Astrocyte of the spinal cord (primary cell): Measurements from ENCODE around the gene GTF3C2.
A peak's percentile ranks its signal among the peaks of the same experiment; 100 is the strongest.

Experiments
- DNase-seq: peaks from one replicate; pipeline ENCODE4 v3.0.0; 2011; ENCODE audit warnings: low read depth, low spot score
- H3K4me3 ChIP-seq: 2 replicates; pipeline ENCODE4 v1.5.1; 2011; ENCODE audit warnings: low read depth, mild to moderate bottlenecking, low read length, moderate library complexity
- CTCF ChIP-seq: IDR thresholded peaks from 2 replicates; pipeline ENCODE4 v1.5.1; 2012; ENCODE audit warnings: low read depth, mild to moderate bottlenecking, low read length, inconsistent platforms
- in situ Hi-C: cut with HindIII; loops from 2 replicates; pipeline ENCODE4 v1.10.0; 2017; ENCODE audit warnings: low sequenced_read_pairs

GTF3C2 gene

GRCh38 chr2:27356382-27357181, at the start of gene GTF3C2:
TSS of gene GTF3C2 (minus strand) at chr2:27356764. CDS start at chr2:27343554, 13,210 bp downstream.
- in situ Hi-C loops: no loop called here
- peak; percentile 98 for DNase-seq
- TF ChIP-seq CTCF: no peak
- H3K4me3 ChIP-seq: peak within 1 kb of the TSS; percentile 59

GRCh38 chr2:27400348-27401135, 44.0 kb upstream of the GTF3C2 start:
- in situ Hi-C loops: no loop called here
- no peak overlapping the region for H3K4me3 ChIP-seq
- no peak for TF ChIP-seq CTCF
- peak; percentile 59 for DNase-seq

GRCh38 chr2:27398962-27399361, 42.4 kb upstream of the GTF3C2 start:
- in situ Hi-C loops: no loop called here
- no peak for DNase-seq
- H3K4me3 ChIP-seq: no peak overlapping the region
- TF ChIP-seq CTCF: no peak

- in situ Hi-C loops: no loop called here
- H3K4me3 ChIP-seq: no peak overlapping the region
- TF ChIP-seq CTCF: no peak
- DNase-seq: no peak
Observed at GRCh38 chr2:27393225-27393624, 36.7 kb upstream of the GTF3C2 start.

GRCh38 chr2:27390822-27391679, 34.5 kb upstream of the GTF3C2 start:
- no peak overlapping the region for H3K4me3 ChIP-seq
- no peak for TF ChIP-seq CTCF
- in situ Hi-C loops: no loop called here
- no peak for DNase-seq

- in situ Hi-C loops: no loop called here
- no peak for TF ChIP-seq CTCF
- no peak for DNase-seq
- H3K4me3 ChIP-seq: no peak overlapping the region
Observed at GRCh38 chr2:27381577-27382181, 25.1 kb upstream of the GTF3C2 start.
